ENCODE data around the gene SMDT1.

DNA sequence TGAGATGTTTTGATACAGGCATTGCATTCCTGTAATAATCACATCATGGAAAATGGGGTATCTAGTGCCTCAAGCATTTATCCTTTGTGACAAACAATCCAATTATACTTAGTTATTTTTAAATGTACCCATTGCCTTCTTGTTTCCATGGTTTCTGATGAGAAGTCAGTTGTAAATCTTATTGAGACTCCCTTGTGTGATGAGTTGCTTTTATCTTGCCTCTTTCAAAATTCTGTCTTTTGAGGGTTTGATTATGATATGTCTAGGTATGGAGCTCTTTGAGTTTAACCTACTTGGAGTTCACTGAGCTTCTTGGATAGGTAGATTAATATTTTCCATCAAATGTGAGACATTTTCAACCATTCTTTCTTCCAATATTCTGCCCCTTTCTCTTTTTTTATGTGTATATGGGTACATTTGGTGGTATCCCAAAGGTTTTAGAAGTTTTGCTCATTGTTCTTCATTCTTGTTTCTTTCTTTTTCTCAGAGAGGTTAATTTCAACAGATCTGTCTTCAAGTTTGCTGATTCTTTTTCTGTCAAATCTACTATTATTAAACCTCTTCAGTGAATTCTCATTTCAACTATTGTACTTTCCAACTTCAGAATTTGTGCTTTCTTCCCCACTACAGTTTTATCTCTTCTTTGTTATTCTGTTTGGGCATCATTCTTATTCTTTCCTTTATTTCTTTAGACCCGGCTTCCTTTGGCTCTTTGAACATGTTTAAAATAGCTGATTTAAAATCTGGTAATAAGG is 22.6 kb upstream of the SMDT1 start:
- TF ChIP-seq GATA2 (IDR thresholded peaks at IDR 0.05; ENCODE audit: low read depth, low read length) (no peak), GATA3 (IDR thresholded peaks at IDR 0.05; ENCODE audit: low read depth, low read length) (no peak)

Data from SH-SY5Y (cell line).